HG03060 (cell line): ENCODE measurements around the gene NCF4.

Source experiments
- ATAC-seq: cut with Tn5 transposase; IDR thresholded peaks from one replicate; pipeline ENCODE4 v1.9.1; 2021; ENCODE audit warnings: low read depth, moderate number of reproducible peaks; ENCODE audit not compliant: unreplicated experiment

Gene NCF4

GRCh38 chr22:36835903-36836302, 24.9 kb upstream of the NCF4 start:
- no peak for ATAC-seq

DNA sequence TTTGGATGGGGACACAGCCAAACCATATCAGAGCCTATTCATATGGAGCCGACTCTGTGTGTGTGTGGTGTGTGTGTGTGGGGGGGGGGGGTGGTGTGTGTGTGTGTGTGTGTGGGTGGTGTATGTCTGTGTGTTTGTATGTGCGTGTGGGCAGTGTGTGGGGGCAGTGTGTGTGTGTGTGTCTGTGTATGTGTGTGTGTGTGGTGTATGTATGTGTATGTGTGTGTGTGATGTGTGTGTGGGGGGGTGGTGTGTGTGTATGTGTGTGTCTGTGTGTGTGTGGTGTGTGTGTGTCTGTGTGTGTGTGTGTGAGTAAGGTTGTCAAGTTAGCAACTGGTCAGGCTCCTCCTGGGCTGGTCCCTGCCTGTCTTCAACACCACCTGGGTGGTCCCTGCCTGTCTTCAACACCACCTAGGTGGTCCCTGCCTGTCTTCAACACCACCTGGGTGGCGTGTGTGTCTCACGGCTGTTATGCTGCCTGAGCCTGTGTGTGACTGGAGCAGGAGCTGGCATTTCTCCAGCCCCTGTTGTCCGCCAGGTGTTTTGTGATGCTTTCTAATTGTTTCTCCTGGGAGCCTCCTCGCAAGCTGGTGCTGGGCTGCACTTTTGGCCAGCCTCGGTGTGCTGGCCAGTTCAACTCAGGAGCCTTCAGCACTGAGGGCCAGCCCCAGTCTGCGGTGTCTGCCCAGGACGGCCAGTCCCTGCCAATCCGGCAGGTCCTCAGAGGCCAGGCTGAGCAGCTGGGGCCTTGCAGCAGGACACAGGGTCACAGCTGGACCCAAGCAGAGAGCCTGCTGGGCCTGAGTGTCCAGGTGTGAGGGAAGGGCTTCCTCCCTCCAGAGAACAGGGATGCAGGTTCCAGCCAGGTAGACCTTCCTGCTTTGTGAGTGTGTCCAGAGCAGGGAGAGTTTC, 22.4 kb upstream of the NCF4 start:
- ATAC-seq = no peak

- ATAC-seq = no peak
Measured at GRCh38 chr22:36839356-36840073, 21.3 kb upstream of the NCF4 start.

GRCh38 chr22:36840106-36840505, 20.7 kb upstream of the NCF4 start:
- no peak for ATAC-seq

GRCh38 chr22:36846271-36846670, 14.5 kb upstream of the NCF4 start:
- no peak for ATAC-seq

DNA sequence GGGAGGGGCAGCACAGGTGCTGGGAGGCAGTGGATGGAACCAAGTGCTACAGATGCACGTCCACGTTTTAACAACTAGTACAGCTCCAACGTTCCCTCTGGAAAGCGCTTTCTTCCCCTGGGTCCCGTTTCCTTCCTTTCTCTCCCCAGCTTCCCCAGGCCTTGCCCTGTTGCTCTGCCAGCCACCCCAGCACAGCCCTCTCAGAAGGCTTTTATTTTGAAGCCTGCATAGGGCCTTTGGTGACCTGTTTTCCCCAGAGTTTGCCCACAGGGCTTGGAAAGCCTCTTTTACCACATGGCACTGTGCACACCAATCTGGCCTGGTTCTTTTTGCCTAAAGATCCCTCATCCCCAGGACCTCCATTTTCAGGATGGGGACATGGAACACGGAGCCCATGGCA, 13.9 kb upstream of the NCF4 start:
- no peak for ATAC-seq

DNA sequence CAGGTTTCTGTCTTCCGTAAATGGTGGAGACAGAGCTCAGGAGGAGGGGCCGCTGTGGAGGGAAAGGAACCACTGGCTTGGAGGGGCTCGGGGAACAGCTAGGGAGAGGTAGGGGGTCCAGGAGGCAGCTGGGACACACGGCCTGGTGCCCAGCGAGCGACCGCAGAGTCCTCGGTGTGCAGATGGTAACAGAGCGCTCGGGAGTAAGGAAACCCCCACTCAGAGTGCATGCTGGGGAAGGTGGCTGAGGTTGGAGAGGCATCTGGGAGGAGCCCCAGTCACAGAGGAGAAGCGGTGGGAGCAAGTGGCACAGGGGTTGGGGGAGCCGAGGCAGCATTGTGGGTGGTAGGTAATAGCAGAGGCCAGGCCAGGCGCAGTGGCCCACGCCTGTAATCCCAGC, 10.8 kb upstream of the NCF4 start:
- no peak for ATAC-seq

GRCh38 chr22:36850682-36851081, 10.1 kb upstream of the NCF4 start:
- no peak for ATAC-seq

GRCh38 chr22:36852056-36852973, 8.5 kb upstream of the NCF4 start:
- ATAC-seq = no peak

- no peak for ATAC-seq
Measured at GRCh38 chr22:36853407-36854099, 7.3 kb upstream of the NCF4 start.

DNA sequence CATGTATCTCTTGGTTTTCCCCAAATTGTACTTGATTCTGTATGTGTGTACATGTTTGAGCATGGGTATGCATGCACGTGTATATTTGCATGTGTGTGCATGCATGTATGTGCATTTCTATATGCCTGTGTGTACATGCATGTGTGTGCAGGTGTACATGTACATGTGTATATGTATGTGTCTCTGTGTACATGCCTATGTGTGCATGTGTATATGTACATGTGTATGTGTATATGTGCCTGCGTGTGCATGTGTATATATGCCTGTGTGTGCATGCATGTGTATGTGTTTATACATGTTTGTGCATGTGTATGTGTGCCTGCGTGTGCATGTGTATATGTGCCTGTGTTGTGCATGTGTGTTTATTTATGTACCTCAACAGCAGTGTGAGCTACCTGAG, 5.3 kb upstream of the NCF4 start:
- ATAC-seq = no peak

DNA sequence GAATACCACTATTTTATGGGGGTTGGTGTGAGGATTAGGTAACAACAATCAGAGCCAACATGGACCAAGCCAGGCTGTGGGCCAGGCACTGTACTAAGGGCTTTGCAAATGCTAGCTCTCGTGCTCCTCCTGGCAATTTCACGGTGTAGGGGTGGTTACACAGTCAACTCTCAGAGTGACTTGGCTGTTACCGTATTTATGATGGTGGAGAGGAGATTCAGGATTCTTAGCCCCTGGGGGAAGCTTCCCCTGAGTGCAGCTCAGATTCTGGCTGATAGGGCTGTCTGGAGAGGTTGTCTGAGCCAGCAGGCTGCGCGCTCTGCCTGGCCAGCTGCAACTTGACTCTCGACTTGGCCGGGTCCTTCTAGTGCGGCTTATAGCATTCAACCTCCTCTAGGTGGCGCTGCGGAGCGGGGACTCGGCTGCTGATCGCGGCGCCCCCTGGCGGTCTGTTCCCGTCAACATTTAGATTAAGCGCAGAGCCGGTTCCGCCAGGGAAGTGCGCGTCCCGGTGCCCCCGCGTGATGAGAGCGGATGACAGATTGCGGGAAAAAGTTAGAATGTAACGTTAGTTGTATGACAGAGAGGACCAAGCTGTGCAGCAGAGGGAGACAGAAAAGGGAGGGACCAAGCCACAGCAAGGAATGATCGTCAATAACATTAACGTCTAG, 4.5 kb upstream of the NCF4 start:
- no peak for ATAC-seq

GRCh38 chr22:36856792-36857135, 4.0 kb upstream of the NCF4 start:
- no peak for ATAC-seq

DNA sequence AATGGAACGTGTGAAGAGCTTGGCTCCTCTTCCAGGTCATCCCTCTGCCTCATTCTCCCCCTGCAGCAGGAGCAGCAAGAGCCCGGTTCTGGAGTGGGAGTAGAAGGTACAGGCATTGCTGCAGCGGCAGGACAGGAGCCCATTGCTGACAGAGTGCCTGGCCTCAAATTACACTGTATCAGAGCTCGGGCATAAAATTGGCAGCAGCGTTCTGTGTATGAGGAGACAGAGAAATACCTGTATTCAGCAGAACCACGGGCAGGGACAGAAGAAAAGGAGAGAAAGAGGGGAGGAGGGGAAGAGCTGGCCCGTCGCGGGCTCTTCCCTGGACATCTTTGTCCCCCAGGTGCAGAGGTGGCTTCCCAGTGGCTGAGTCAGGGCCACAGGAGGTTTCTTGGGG, 2.6 kb upstream of the NCF4 start:
- ATAC-seq = no peak

DNA sequence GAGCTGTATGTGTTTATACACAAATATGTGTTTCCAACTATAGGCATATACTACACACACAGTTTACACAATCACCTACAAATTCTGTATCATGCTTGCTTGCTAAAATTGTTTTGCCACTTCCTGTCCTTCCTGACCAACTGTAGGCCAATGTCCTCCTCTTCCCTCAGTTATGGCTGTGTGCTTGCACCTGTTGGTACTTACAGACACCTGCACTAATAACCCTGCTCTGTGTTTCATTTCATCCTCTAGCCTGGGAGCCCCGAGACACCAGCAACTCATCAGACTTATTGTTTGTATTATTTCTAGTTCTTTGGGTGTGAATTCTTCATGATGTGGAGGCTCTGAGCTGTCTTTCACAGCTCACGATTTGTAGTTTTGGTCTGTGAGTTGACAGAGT, 1.8 kb upstream of the NCF4 start:
- no peak for ATAC-seq

GRCh38 chr22:36860017-36860416, 789 bp upstream of the NCF4 start:
- no peak for ATAC-seq

- no peak for ATAC-seq
Measured at GRCh38 chr22:36860438-36860820, 377 bp upstream of the NCF4 start.

DNA sequence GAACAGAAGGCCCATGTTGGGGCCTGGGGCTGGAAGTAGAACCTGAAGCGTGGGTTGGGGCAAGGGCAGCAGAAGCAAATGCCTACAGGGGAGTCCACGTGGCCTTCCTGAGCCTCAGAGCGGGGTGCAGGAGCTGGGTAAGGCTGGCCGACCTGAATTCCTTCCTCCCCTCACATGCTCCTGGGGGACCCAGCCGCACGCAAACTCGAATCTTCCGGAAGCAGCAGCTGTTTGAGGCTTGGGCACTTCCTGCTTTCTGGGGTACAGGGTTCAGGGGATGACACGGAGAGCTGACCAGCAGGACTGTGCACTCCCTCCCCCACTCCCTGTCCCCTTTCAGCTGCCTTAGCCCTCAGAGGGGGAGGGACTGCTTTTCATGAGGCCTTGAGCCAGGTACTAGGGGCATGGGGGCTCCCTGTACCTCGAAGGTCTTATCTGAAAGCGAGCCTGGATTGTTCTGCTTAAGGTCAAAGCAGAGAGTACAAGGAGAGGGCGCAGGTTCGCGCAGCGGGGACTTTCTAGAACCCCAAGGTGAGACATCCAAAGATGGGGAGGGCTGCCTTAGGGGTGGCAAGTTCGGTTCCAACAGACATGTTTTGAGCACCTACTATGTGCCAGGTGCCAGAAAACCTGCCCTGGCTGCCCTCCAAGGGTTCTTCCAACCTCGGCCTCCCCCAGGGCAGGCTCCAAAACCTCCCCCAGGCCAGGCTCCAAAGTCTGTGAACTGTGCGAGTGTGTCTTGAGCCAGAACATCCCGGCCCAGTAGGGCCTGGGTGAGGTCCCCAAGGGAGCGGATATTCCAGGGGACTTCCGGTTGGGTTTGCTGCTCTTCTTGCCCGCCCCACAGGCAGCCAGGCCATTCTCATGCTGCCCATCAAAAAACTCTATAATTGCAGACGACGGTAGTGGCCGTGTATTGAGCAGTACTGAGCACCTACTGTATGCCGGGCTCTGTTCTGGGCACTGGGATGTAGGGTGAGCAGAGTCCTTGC, 1.7 kb downstream of the NCF4 start:
- no peak for ATAC-seq

- no peak for ATAC-seq
Measured at GRCh38 chr22:36863281-36863680, 2.5 kb downstream of the NCF4 start.
